Liver (tissue), 9 donors: Measurements from ENCODE around the gene FBN2. TPM values are rescaled to one million over a fixed set of nuclear protein-coding genes. Genes with fewer than 3 reads are reported as not detected.

Source experiments
- DNase-seq: peaks from one replicate; pipeline ENCODE4 v3.0.0-alpha.2; 2017; ENCODE audit warnings: low spot score
- H3K27ac ChIP-seq, 2 donors: one replicate each; pipeline ENCODE4 v1.7.0; 2013; ENCODE audit warnings: inconsistent platforms in 2 of 2, low read length in 2 of 2, control low read depth in 1 of 2, low read depth in 1 of 2, mild to moderate bottlenecking in 1 of 2
- H3K27me3 ChIP-seq, 4 donors: one replicate each; pipeline versions ENCODE4 v1.6.1 to v1.7.0; 2013; ENCODE audit warnings: low read length in 3 of 4, inconsistent platforms in 1 of 4, mild to moderate bottlenecking in 1 of 4, moderate library complexity in 1 of 4; ENCODE audit not compliant: control insufficient read depth in 4 of 4, insufficient read depth in 4 of 4
- H3K36me3 ChIP-seq, 4 donors: one replicate each; pipeline versions ENCODE4 v1.6.1 to v1.7.0; 2013; ENCODE audit warnings: low read length in 3 of 4, mild to moderate bottlenecking in 3 of 4, low read depth in 1 of 4, moderate library complexity in 1 of 4; ENCODE audit not compliant: control insufficient read depth in 4 of 4, insufficient read depth in 3 of 4
- H3K4me1 ChIP-seq, 4 donors: one replicate each; pipeline versions ENCODE4 v1.6.1 to v1.7.0; 2013; ENCODE audit warnings: low read length in 3 of 4, mild to moderate bottlenecking in 3 of 4, moderate library complexity in 1 of 4; ENCODE audit not compliant: control insufficient read depth in 4 of 4, insufficient read depth in 4 of 4
- H3K4me3 ChIP-seq, 3 donors: one replicate each; pipeline versions ENCODE4 v1.6.1 to v1.7.0; 2013; ENCODE audit warnings: low read length in 3 of 3, control low read depth in 1 of 3, low read depth in 1 of 3, mild to moderate bottlenecking in 1 of 3
- H3K9ac ChIP-seq, 2 donors: one replicate each; pipeline ENCODE4 v1.7.0; 2013; ENCODE audit warnings: low read length in 2 of 2, mild to moderate bottlenecking in 2 of 2, moderate library complexity in 2 of 2, control low read depth in 1 of 2, low read depth in 1 of 2
- H3K9me3 ChIP-seq, 4 donors: one replicate each; pipeline versions ENCODE4 v1.6.1 to v1.7.0; 2013; ENCODE audit warnings: low read length in 3 of 4; ENCODE audit not compliant: control insufficient read depth in 4 of 4
- EGR1 ChIP-seq, 2 donors: IDR thresholded peaks; 2 replicates each; pipeline ENCODE4 v1.6.1; 2016 to 2018; ENCODE audit warnings: antibody characterized with exemption in 2 of 2, low read depth in 2 of 2
- FOXA1 ChIP-seq: IDR thresholded peaks from 2 replicates; pipeline ENCODE4 v1.6.1; 2016; ENCODE audit warnings: antibody characterized with exemption
- FOXA2 ChIP-seq: IDR thresholded peaks from 2 replicates; pipeline ENCODE4 v1.6.1; 2016; ENCODE audit warnings: antibody characterized with exemption
- GABPA ChIP-seq, 2 donors: IDR thresholded peaks in 1 of 2; conservative IDR thresholded peaks in 1 of 2; 2 replicates each; pipeline ENCODE4 v1.6.1; 2016; ENCODE audit warnings: antibody characterized with exemption in 2 of 2, mild to moderate bottlenecking in 1 of 2, moderate library complexity in 1 of 2
- HNF4A ChIP-seq, 2 donors: conservative IDR thresholded peaks; 2 replicates each; pipeline ENCODE4 v1.6.1; 2016; ENCODE audit warnings: antibody characterized with exemption in 2 of 2, mild to moderate bottlenecking in 2 of 2
- HNF4G ChIP-seq: IDR thresholded peaks from 2 replicates; pipeline ENCODE4 v1.6.1; 2016; ENCODE audit warnings: antibody characterized with exemption
- JUND ChIP-seq, 2 donors: IDR thresholded peaks; 2 replicates each; pipeline ENCODE4 v1.6.1; 2016; ENCODE audit warnings: antibody characterized with exemption in 2 of 2
- NR2F2 ChIP-seq: IDR thresholded peaks from 2 replicates; pipeline ENCODE4 v1.6.1; 2016; ENCODE audit warnings: antibody characterized with exemption
- RAD21 ChIP-seq, 2 donors: IDR thresholded peaks; 2 replicates each; pipeline ENCODE4 v1.6.1; 2016; ENCODE audit warnings: antibody characterized with exemption in 2 of 2, mild to moderate bottlenecking in 2 of 2
- RXRA ChIP-seq, 2 donors: IDR thresholded peaks; 2 replicates each; pipeline ENCODE4 v1.6.1; 2017 to 2018; ENCODE audit warnings: antibody characterized with exemption in 2 of 2, mild to moderate bottlenecking in 1 of 2
- SP1 ChIP-seq: IDR thresholded peaks from 2 replicates; pipeline ENCODE4 v1.6.1; 2018; ENCODE audit warnings: antibody characterized with exemption, mild to moderate bottlenecking
- TAF1 ChIP-seq: conservative IDR thresholded peaks from 2 replicates; pipeline ENCODE4 v1.6.1; 2016; ENCODE audit warnings: antibody characterized with exemption, mild to moderate bottlenecking
- YY1 ChIP-seq: IDR thresholded peaks from 2 replicates; pipeline ENCODE4 v1.6.1; 2016; ENCODE audit warnings: antibody characterized with exemption, mild to moderate bottlenecking
- WGBS: extraction: QIAGEN DNeasy Blood & Tissue Kit; methylation state at CpG from one replicate; pipeline ENCODE4 v1.1.7; 2013; 5-methylcytosine and 5-hydroxymethylcytosine counted together
- polyA plus RNA-seq, 2 donors: library from polyadenylated mRNA; stranded (reverse) in 1 of 2; unstranded in 1 of 2; fragments of 200-250 nt in 1 of 2; fragments of >200 nt in 1 of 2; fragmentation: Nextera tagmentation in 1 of 2; extraction: Ambion mirVana in 1 of 2; gene quantifications; one replicate each; pipeline versions ENCODE4 v1.2.1 to v1.2.3, GENCODE V29; 2013 to 2015
- total RNA-seq, 2 donors: library from RNA; depleted of rRNA; stranded (reverse); fragments of >200 nt; gene quantifications; one replicate each; pipeline ENCODE4 v1.2.3, GENCODE V29; 2014
- TF ChIP-seq, protein P1 (sequence below): IDR thresholded peaks from 2 replicates; pipeline ENCODE4 v1.6.1; 2016; ENCODE audit warnings: antibody characterized with exemption
- TF ChIP-seq, protein P2 (sequence below): fragments of 150-350 bp; IDR thresholded peaks from 2 replicates; pipeline ENCODE4 v1.5.1; 2017; ENCODE audit warnings: improper control_type of control experiment, low read depth, low read length; ENCODE audit not compliant: missing input control
- TF ChIP-seq, protein P3 (sequence below): IDR thresholded peaks from 2 replicates; pipeline ENCODE4 v1.6.1; 2016; ENCODE audit warnings: antibody characterized with exemption
- TF ChIP-seq, protein P4 (sequence below): IDR thresholded peaks from 2 replicates; pipeline ENCODE4 v1.6.1; 2016; ENCODE audit warnings: antibody characterized with exemption, mild to moderate bottlenecking
- TF ChIP-seq, protein P5 (sequence below): IDR thresholded peaks from 2 replicates; pipeline ENCODE4 v1.6.1; 2016; ENCODE audit warnings: antibody characterized with exemption
- donor health status: healthy.
- donor health status: healthy.
- donor health status: healthy.
- donor health status: healthy.
- donor health status: healthy.

The FBN2 gene
- total and polyA plus RNA-seq, 4 donors = 0.08 to 4.1 (median 0.47) TPM

DNA sequence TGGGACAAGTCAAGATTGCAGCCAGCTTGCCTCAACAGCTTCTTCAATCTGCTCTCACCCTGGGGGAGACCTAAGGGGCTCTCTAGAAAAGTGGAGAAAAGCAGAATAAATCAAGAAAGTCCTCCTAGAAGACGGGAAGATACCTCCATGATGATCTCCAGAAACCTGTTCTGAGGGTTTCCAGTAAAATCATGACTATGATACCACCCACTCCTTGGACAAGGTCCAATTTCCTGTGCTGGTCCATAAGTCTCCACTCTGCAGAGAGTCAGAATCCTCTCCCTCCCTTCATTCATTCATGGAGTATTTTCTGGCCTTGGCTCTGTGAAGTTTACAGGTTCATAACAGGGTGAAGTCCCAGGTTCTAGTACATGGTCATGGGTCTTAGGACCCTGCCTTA is 285.8 kb downstream of the FBN2 start:
- DNase-seq = no peak
- Histone ChIP-seq H3K36me3 (no peaks in the 10 kb centered on the region), H3K27me3 (peaks cover 0 to 3% (median 0%) of the 10 kb centered on the region in 4 donors), H3K27ac (no peak overlapping the region), H3K4me1 (no peaks in the 10 kb centered on the region), H3K9ac (no peak overlapping the region), H3K9me3 (no peaks in the 10 kb centered on the region), H3K4me3 (no peak overlapping the region)
- no peak for TF ChIP-seq FOXA1
- no peak for TF ChIP-seq FOXA2
- TF ChIP-seq, protein P1, sequence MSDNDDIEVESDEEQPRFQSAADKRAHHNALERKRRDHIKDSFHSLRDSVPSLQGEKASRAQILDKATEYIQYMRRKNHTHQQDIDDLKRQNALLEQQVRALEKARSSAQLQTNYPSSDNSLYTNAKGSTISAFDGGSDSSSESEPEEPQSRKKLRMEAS = no peak
- TF ChIP-seq, protein P2, sequence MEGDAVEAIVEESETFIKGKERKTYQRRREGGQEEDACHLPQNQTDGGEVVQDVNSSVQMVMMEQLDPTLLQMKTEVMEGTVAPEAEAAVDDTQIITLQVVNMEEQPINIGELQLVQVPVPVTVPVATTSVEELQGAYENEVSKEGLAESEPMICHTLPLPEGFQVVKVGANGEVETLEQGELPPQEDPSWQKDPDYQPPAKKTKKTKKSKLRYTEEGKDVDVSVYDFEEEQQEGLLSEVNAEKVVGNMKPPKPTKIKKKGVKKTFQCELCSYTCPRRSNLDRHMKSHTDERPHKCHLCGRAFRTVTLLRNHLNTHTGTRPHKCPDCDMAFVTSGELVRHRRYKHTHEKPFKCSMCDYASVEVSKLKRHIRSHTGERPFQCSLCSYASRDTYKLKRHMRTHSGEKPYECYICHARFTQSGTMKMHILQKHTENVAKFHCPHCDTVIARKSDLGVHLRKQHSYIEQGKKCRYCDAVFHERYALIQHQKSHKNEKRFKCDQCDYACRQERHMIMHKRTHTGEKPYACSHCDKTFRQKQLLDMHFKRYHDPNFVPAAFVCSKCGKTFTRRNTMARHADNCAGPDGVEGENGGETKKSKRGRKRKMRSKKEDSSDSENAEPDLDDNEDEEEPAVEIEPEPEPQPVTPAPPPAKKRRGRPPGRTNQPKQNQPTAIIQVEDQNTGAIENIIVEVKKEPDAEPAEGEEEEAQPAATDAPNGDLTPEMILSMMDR = no peak
- TF ChIP-seq EGR1 (IDR thresholded peaks at IDR 0.05; ENCODE audit: low read depth in 2 of 2) = no peak
- TF ChIP-seq GABPA (IDR thresholded peaks at IDR 0.05 in 1 of 2, conservative IDR thresholded peaks at IDR 0.05 in 1 of 2) = no peak
- TF ChIP-seq, protein P3, sequence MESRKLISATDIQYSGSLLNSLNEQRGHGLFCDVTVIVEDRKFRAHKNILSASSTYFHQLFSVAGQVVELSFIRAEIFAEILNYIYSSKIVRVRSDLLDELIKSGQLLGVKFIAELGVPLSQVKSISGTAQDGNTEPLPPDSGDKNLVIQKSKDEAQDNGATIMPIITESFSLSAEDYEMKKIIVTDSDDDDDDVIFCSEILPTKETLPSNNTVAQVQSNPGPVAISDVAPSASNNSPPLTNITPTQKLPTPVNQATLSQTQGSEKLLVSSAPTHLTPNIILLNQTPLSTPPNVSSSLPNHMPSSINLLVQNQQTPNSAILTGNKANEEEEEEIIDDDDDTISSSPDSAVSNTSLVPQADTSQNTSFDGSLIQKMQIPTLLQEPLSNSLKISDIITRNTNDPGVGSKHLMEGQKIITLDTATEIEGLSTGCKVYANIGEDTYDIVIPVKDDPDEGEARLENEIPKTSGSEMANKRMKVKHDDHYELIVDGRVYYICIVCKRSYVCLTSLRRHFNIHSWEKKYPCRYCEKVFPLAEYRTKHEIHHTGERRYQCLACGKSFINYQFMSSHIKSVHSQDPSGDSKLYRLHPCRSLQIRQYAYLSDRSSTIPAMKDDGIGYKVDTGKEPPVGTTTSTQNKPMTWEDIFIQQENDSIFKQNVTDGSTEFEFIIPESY = no peak
- no peak for TF ChIP-seq TAF1
- no peak for TF ChIP-seq YY1
- TF ChIP-seq, protein P4, sequence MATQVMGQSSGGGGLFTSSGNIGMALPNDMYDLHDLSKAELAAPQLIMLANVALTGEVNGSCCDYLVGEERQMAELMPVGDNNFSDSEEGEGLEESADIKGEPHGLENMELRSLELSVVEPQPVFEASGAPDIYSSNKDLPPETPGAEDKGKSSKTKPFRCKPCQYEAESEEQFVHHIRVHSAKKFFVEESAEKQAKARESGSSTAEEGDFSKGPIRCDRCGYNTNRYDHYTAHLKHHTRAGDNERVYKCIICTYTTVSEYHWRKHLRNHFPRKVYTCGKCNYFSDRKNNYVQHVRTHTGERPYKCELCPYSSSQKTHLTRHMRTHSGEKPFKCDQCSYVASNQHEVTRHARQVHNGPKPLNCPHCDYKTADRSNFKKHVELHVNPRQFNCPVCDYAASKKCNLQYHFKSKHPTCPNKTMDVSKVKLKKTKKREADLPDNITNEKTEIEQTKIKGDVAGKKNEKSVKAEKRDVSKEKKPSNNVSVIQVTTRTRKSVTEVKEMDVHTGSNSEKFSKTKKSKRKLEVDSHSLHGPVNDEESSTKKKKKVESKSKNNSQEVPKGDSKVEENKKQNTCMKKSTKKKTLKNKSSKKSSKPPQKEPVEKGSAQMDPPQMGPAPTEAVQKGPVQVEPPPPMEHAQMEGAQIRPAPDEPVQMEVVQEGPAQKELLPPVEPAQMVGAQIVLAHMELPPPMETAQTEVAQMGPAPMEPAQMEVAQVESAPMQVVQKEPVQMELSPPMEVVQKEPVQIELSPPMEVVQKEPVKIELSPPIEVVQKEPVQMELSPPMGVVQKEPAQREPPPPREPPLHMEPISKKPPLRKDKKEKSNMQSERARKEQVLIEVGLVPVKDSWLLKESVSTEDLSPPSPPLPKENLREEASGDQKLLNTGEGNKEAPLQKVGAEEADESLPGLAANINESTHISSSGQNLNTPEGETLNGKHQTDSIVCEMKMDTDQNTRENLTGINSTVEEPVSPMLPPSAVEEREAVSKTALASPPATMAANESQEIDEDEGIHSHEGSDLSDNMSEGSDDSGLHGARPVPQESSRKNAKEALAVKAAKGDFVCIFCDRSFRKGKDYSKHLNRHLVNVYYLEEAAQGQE = no peak
- TF ChIP-seq RAD21 (IDR thresholded peaks at IDR 0.05) = no peak
- TF ChIP-seq, protein P5, sequence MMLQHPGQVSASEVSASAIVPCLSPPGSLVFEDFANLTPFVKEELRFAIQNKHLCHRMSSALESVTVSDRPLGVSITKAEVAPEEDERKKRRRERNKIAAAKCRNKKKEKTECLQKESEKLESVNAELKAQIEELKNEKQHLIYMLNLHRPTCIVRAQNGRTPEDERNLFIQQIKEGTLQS = no peak
- no peak for TF ChIP-seq RXRA (IDR thresholded peaks at IDR 0.05)
- no peak for TF ChIP-seq HNF4A (conservative IDR thresholded peaks at IDR 0.05)
- TF ChIP-seq NR2F2 = no peak
- TF ChIP-seq JUND (IDR thresholded peaks at IDR 0.05) = no peak
- TF ChIP-seq HNF4G = no peak
- no peak for TF ChIP-seq SP1
- WGBS = 57% methylated on average over 1 of the region's 1 CpG
